GM12801 (cell line): ENCODE measurements around the gene PRLHR.

Experiments used
- TF ChIP-seq, protein P1 (sequence below): IDR thresholded peaks from one replicate; pipeline ENCODE4 v1.5.1; 2011; ENCODE audit warnings: control low read depth; ENCODE audit not compliant: insufficient read length; ENCODE audit errors: extremely low read depth

The PRLHR gene

DNA sequence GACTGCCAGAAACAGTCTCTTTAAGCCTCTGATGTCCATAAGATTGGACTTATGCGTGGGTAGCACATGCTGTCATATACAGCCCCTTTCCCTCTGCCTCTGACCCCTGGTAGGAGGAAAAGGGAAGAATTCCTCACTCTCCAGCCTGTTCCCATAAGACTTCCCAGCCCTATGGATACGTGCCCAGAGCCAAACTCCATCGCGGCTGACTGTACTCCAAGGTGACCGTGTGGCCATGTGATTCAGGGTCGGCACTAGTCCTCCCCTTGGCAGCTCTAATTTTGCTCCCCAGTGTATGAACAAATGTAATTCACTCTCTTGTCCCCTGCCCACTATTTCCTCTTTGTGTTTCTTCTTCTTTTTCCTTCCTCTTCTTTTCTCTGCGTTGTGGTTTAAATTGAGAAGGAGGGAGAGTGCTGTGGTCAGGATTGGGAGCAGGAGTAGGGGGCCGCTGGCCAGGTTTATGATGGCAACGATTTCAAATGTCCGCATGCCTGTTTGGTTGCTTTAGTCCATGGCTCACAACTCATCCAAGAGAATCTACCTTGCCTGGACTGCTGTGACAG is 43.8 kb downstream of the PRLHR start:
- TF ChIP-seq, protein P1, sequence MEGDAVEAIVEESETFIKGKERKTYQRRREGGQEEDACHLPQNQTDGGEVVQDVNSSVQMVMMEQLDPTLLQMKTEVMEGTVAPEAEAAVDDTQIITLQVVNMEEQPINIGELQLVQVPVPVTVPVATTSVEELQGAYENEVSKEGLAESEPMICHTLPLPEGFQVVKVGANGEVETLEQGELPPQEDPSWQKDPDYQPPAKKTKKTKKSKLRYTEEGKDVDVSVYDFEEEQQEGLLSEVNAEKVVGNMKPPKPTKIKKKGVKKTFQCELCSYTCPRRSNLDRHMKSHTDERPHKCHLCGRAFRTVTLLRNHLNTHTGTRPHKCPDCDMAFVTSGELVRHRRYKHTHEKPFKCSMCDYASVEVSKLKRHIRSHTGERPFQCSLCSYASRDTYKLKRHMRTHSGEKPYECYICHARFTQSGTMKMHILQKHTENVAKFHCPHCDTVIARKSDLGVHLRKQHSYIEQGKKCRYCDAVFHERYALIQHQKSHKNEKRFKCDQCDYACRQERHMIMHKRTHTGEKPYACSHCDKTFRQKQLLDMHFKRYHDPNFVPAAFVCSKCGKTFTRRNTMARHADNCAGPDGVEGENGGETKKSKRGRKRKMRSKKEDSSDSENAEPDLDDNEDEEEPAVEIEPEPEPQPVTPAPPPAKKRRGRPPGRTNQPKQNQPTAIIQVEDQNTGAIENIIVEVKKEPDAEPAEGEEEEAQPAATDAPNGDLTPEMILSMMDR: no peak

DNA sequence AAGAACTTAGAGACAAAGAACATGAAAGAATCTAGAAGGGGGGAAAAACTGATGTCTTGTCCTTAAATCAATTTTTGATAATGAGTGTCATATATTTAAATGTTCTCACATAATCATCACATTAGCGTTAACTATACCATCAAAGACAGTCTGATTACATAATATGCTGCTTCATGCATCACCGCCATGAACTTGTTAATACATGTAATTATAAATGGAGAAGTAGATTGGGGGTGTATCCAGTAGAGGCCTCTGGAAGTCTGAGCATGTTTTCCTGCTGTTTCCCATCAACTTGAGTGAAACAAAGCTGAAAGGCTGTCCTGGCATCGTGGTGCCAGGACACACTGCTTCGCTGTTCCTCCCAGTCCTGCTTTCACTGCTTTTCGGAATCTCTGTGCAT is 48.2 kb downstream of the PRLHR start:
- TF ChIP-seq, protein P1: no peak

DNA sequence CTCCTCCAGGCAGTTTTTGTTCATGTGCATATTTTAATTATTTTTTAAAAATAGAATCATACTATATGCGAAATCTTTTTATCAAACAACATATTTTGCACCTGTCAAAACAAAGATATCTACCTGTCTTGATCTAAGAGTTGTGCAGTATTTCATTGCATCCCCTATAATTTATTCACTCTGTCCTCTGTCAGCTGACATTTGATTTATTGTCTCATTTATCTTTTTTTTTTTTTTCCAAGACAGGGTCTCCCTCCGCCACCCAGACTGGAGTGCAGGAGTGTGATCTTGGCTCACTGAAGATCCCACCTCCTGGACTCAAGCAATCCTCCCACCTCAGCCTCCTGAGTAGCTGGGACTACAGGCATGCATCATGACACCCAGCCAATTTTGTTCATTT is 49.0 kb downstream of the PRLHR start:
- TF ChIP-seq, protein P1: no peak

DNA sequence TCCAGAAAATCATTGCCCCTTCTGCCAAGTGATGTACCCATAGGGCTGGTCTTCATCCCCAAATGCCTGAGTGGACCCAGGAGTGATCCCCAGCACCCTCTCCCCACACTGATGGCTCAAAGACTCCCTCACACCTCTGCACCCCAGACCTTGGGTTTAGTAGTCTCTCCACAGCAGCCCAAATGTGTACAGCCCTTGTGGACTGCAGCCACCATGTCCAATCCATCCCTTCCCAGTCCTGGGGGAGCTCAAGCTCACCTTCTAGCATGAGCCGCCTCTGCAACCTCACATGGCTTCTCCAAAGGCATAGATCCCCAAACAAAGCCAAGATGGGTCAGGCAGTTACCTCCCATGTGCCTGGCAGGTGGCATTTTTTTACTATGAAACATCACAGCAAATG is 50.1 kb downstream of the PRLHR start:
- TF ChIP-seq, protein P1: no peak

DNA sequence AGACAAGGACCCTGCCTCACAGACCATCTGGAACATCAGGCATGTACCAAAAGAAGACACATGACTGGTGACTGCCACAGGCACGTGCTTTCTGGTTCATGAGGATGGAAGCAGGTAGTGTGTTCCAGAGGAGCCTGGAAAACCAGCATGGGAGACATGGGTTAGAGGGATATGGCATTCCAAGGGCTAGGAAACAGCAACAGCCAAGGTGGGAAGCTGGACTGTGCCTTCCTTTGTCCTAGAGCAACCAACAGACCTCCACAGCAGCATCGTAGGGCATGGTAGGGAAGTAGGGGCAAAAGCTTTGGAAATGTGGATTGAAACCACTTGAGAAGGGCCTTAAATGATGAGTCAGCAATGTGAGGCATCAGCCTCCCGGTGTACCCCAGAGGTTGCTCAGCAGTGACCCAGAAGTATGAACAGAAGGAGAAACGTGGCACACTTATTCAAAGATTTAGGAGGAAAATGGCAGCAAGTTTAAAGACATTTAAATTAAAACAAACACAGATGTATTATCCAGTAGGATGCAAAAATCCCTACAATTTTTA is 51.0 kb downstream of the PRLHR start:
- TF ChIP-seq, protein P1: no peak

DNA sequence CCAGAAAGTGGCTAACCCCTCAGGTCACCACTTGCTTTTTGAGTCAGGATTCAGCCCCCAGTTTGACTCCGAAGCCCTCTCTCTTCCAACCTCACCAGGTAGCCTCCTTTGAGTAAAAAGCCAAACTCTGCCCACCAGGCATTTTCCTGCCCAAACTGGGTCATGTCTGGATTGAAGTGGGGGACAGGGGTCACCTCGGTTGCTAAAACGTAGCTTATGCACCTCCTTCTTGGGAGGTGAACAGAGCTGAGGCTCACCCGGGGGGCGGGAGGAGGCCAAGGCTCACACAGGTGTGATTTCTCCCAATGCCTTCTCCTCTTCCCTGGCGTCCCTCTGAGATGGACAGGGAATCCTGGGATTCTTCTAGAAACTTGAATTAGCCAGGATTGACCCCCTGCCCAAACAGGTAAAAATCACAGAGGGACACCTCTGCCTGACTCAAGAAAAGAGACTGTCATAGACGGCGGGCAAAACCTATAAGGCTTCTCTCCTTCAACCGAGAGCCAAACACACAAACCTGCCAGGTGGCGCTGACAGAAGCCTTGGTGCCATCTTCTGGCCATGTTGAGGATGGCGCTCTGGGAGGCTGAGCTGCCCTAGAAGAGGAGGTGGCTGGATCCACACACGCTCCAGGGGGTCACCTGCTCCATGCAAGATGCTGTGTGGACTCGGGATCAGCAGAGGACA is 51.6 kb downstream of the PRLHR start:
- TF ChIP-seq, protein P1: no peak

DNA sequence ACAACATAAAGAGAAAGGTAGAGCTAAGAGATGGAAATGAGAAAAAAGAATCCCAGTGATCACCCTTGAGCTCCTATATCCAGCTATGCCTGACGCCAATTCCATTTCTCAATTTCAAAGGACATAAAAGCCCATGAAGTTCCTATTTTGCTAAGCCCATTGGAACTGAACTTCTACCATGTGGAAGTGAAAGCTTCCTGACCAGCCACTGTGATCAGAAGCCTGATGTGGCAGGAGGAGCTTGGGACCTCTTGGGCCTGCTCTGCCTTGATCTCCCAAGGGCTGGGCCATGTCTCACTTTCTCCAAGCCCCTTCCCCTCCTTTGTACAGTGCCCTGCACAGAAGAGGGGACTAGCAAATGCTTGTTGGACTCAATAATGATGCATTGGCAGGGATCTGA is 52.7 kb downstream of the PRLHR start:
- TF ChIP-seq, protein P1: no peak
